Activated T-helper 1 cell treated with anti-CD3 and anti-CD28 coated beads, Interleukin-12 subunit alpha, Interleukin-12 subunit beta, Interleukin-2, Interleukin-4 antibody, amounts not matched to agents 30 ng/mL and 10 ng/mL and 1 ng/mL, durations not matched to agents 14 hours and 24 hours and 36 hours (primary cell): ENCODE data around the gene DGKA. TPM values are rescaled to one million over a fixed set of nuclear protein-coding genes. Genes with fewer than 3 reads are reported as not detected.
"Not testable (repeated sequence)": the region's sequence is repeated elsewhere in the genome, so short reads cannot be mapped to it uniquely, and the experiment has no call there.

Experiments
- DNase-seq: peaks from one replicate; pipeline ENCODE4 v3.0.0; 2021; ENCODE audit warnings: low spot score
- H3K27ac Mint-ChIP-seq: one replicate; pipeline ENCODE4 v1.8.0; 2021; ENCODE audit warnings: mild to moderate bottlenecking, mixed read lengths
- H3K27me3 Mint-ChIP-seq: one replicate; pipeline ENCODE4 v1.8.0; 2022; ENCODE audit warnings: mild to moderate bottlenecking, moderate library complexity, mixed read lengths; ENCODE audit not compliant: insufficient read depth
- H3K36me3 Mint-ChIP-seq: one replicate; pipeline ENCODE4 v1.8.0; 2021; ENCODE audit warnings: low read depth, mixed read lengths
- H3K4me1 Mint-ChIP-seq: one replicate; pipeline ENCODE4 v1.8.0; 2021; ENCODE audit warnings: low read depth, mixed read lengths
- H3K4me3 Mint-ChIP-seq: one replicate; pipeline ENCODE4 v1.8.0; 2021; ENCODE audit warnings: mild to moderate bottlenecking, moderate library complexity, mixed read lengths
- H3K9me3 Mint-ChIP-seq: one replicate; pipeline ENCODE4 v1.8.0; 2021; ENCODE audit warnings: mixed read lengths
- intact Hi-C: fragments of 100-400 bp; cut with micrococcal nuclease; formaldehyde crosslinking; loops from one replicate; pipeline ENCODE4 v1.15.1; 2024
- total RNA-seq: library from RNA; stranded (reverse); gene quantifications from 2 replicates; pipeline ENCODE4 v1.2.3, GENCODE V29; 2022

Gene DGKA
- total RNA-seq, 1 donor from 2014 or later: 379 TPM

GRCh38 chr12:55996715-55997534 is 66.0 kb downstream of the DGKA start, which contains the start of gene SUOX:
Gene SUOX (plus strand): TSS chr12:55997276. CDS start chr12:56002222, 4,946 bp downstream.
- no peaks in the 10 kb centered on the region for H3K9me3 Mint-ChIP-seq
- intact Hi-C loops: loop anchor here (1.0 kb wide), 8 partner anchors 10 to 121 kb away; partner anchors contain the start of genes IKZF4, PA2G4, RPS26 and ZC3H10
- peaks cover 30% of the 10 kb centered on the region for H3K4me1 Mint-ChIP-seq
- peak within 1 kb of the TSS; percentile 88 for H3K4me3 Mint-ChIP-seq
- peaks cover 12% of the 10 kb centered on the region for H3K36me3 Mint-ChIP-seq
- no peaks in the 10 kb centered on the region for H3K27me3 Mint-ChIP-seq
- DNase-seq: peak; percentile 50
- H3K27ac Mint-ChIP-seq: peak within 1 kb of the TSS; percentile 64

GRCh38 chr12:55997535-55997859 is 66.5 kb downstream of the DGKA start:
- Mint-ChIP-seq H3K9me3 (no peaks in the 10 kb centered on the region), H3K4me3 (peak overlapping the region; percentile 88), H3K36me3 (peaks cover 8% of the 10 kb centered on the region), H3K27me3 (no peaks in the 10 kb centered on the region), H3K27ac (peak overlapping the region; percentile 58), H3K4me1 (peaks cover 30% of the 10 kb centered on the region)
- intact Hi-C loops: no loop called here
- DNase-seq: no peak

GRCh38 chr12:55999522-55999921 is 68.6 kb downstream of the DGKA start:
- H3K27me3 Mint-ChIP-seq, H3K4me3 Mint-ChIP-seq, DNase-seq, H3K36me3 Mint-ChIP-seq, H3K9me3 Mint-ChIP-seq, intact Hi-C loops, H3K27ac Mint-ChIP-seq: not testable (repeated sequence)
- H3K4me1 Mint-ChIP-seq: peaks cover 30% of the 10 kb centered on the region

GRCh38 chr12:55999999-56000540 is 69.1 kb downstream of the DGKA start:
- H3K36me3 Mint-ChIP-seq, intact Hi-C loops: not testable (repeated sequence)

GRCh38 chr12:56001487-56002100 is 70.6 kb downstream of the DGKA start:
- Mint-ChIP-seq H3K9me3 (no peaks in the 10 kb centered on the region), H3K27me3 (no peaks in the 10 kb centered on the region), H3K27ac (no peak overlapping the region), H3K4me3 (no peak overlapping the region), H3K4me1 (peaks cover 26% of the 10 kb centered on the region), H3K36me3 (no peaks in the 10 kb centered on the region)
- intact Hi-C loops: no loop called here
- no peak for DNase-seq

More at GRCh38 chr12:55999999-56000540, 69.1 kb downstream of the DGKA start:
- H3K27ac Mint-ChIP-seq, H3K9me3 Mint-ChIP-seq, H3K27me3 Mint-ChIP-seq, DNase-seq, H3K4me3 Mint-ChIP-seq: not testable (repeated sequence)
- H3K4me1 Mint-ChIP-seq: peaks cover 30% of the 10 kb centered on the region

- H3K27me3 Mint-ChIP-seq, H3K4me3 Mint-ChIP-seq, intact Hi-C loops, H3K9me3 Mint-ChIP-seq, H3K36me3 Mint-ChIP-seq, DNase-seq, H3K27ac Mint-ChIP-seq: not testable (repeated sequence)
- H3K4me1 Mint-ChIP-seq: peaks cover 23% of the 10 kb centered on the region
Observed at GRCh38 chr12:56003376-56003775, 72.4 kb downstream of the DGKA start.

Other genes starting within 250 kb of the DGKA start
- gene ITGA7, start 223.3 kb upstream of the DGKA start, total RNA-seq: 0.88 and 1.1 TPM in 2 replicates
- 62.5 and 64.8 TPM in 2 replicates for gene BLOC1S1, start 215.1 kb upstream of the DGKA start, total RNA-seq
- gene RDH5, start 210.8 kb upstream of the DGKA start, total RNA-seq: 4.2 and 6.7 TPM in 2 replicates
- gene CD63, start 202.2 kb upstream of the DGKA start, total RNA-seq: 183 and 198 TPM in 2 replicates
- gene GDF11, start 188.0 kb upstream of the DGKA start, total RNA-seq: 14.2 and 15.2 TPM in 2 replicates
- gene SARNP, start 113.4 kb upstream of the DGKA start, total RNA-seq: 70.7 and 75.1 TPM in 2 replicates
- gene ORMDL2, start 113.1 kb upstream of the DGKA start, total RNA-seq: 58.9 and 61.2 TPM in 2 replicates
- 43.5 and 45.0 TPM in 2 replicates for gene DNAJC14, start 101.6 kb upstream of the DGKA start, total RNA-seq
- gene MMP19, start 88.2 kb upstream of the DGKA start, total RNA-seq: not detected in 2 replicates
- gene PYM1, start 3.3 kb upstream of the DGKA start, total RNA-seq: 38.8 and 40.5 TPM in 2 replicates
- gene PMEL, start 34.9 kb downstream of the DGKA start, total RNA-seq: 0.29 TPM in 1 of 2 replicates, not detected in the other
- gene CDK2, start 35.7 kb downstream of the DGKA start, total RNA-seq: 93.5 and 109 TPM in 2 replicates
- gene RAB5B, start 42.9 kb downstream of the DGKA start, total RNA-seq: 42.6 and 47.0 TPM in 2 replicates
- gene SUOX, start 66.1 kb downstream of the DGKA start, total RNA-seq: 12.0 and 12.9 TPM in 2 replicates
- gene IKZF4, start 89.9 kb downstream of the DGKA start, total RNA-seq: 31.9 and 35.7 TPM in 2 replicates
- 35.4 and 38.2 TPM in 2 replicates for gene RPS26, start 110.8 kb downstream of the DGKA start, total RNA-seq
- gene ERBB3, start 149.0 kb downstream of the DGKA start, total RNA-seq: 0.51 and 0.65 TPM in 2 replicates
- gene PA2G4, start 173.4 kb downstream of the DGKA start, total RNA-seq: 404 and 419 TPM in 2 replicates
- gene RPL41, start 185.5 kb downstream of the DGKA start, total RNA-seq: 3,669 and 3,676 TPM in 2 replicates
- 13.5 and 13.7 TPM in 2 replicates for gene ZC3H10, start 187.1 kb downstream of the DGKA start, total RNA-seq
- 159 and 161 TPM in 2 replicates for gene ESYT1, start 197.1 kb downstream of the DGKA start, total RNA-seq
- 58.8 and 67.6 TPM in 2 replicates for gene MYL6B, start 221.4 kb downstream of the DGKA start, total RNA-seq
- gene MYL6, start 227.2 kb downstream of the DGKA start, total RNA-seq: 786 and 802 TPM in 2 replicates